Measurements from ENCODE around the gene KRTAP9-8. TPM values are rescaled to one million over a fixed set of nuclear protein-coding genes. Genes with fewer than 3 reads are reported as not detected.

KRTAP9-8 gene
- total and polyA plus RNA-seq, 2 of the 8 experiments (the other 6 are each of a cell fraction or from before 2014, with no cell fraction given), result not detected

- no peak overlapping the region for H2BK12ac ChIP-seq (ENCODE audit: low read depth, low read length)
- H3K4me2 ChIP-seq (ENCODE audit: insufficient read depth in 1 of 2, low read depth in 2 of 2, low read length in 2 of 2), result no peak overlapping the region
- no peaks in the 10 kb centered on the region for H3K36me3 ChIP-seq (ENCODE audit: control insufficient read depth in 2 of 4, insufficient read depth in 4 of 4, low read length in 3 of 4)
- no peak overlapping the region for H3K27ac ChIP-seq (ENCODE audit: low read depth, low read length)
- H4K5ac ChIP-seq (ENCODE audit: insufficient read length, low read depth, low read length), result no peak overlapping the region
- no peak overlapping the region for H3K23ac ChIP-seq (ENCODE audit: insufficient read length)
- H2BK5ac ChIP-seq (ENCODE audit: low read depth, low read length), result no peak overlapping the region
- ChIA-PET CTCF (ENCODE audit: partially characterized antibody) (no interaction called here), POLR2A (ENCODE audit: partially characterized antibody) (no interaction called here)
- H4K91ac ChIP-seq (replicated peaks; ENCODE audit: insufficient read length, low read length), result no peak overlapping the region
- no peak overlapping the region for H2BK15ac ChIP-seq (ENCODE audit: low read length)
- H3K27me3 ChIP-seq (replicated peaks in 1 of 4; ENCODE audit: control insufficient read depth in 3 of 4, extremely low read depth in 1 of 4, insufficient read depth in 3 of 4, low read length in 3 of 4), result no peaks in the 10 kb centered on the region
- no peak overlapping the region for H3K4ac ChIP-seq (replicated peaks; ENCODE audit: insufficient read length, low read depth, low read length)
- H3K9ac ChIP-seq (replicated peaks in 1 of 4; ENCODE audit: extremely low read depth in 1 of 4, low read depth in 3 of 4, low read length in 3 of 4), result no peak overlapping the region
- 93% methylated on average over 3 of the region's 3 CpGs; no CpG with 5 or more reads in 1 of the 2 experiments for WGBS, 2 experiments (ENCODE audit: extremely low coverage in 1 of 2, insufficient coverage in 1 of 2, insufficient read length in 1 of 2, insufficient replicate concordance in 2 of 2, low coverage in 1 of 2, low lambda C conversion rate in 2 of 2, missing lambda C conversion rate in 1 of 2)
- H3K79me1 ChIP-seq (ENCODE audit: low read depth, low read length), result no peaks in the 10 kb centered on the region
- no peak overlapping the region for H3K4me3 ChIP-seq (ENCODE audit: extremely low read depth in 1 of 4, insufficient read depth in 2 of 4, low read depth in 3 of 4, low read length in 4 of 4)
- H4K20me1 ChIP-seq (replicated peaks in 1 of 2; ENCODE audit: control insufficient read depth in 1 of 2, insufficient read depth in 2 of 2, low read length in 2 of 2), result no peaks in the 10 kb centered on the region
- no peak for DNase-seq (ENCODE audit: low read depth in 1 of 2, low spot score in 2 of 2)
- no peak overlapping the region for H4K8ac ChIP-seq (ENCODE audit: extremely low read depth, insufficient read depth, low read length)
- H3K23me2 ChIP-seq (ENCODE audit: low read depth, low read length), result no peaks in the 10 kb centered on the region
- no peaks in the 10 kb centered on the region for H3K9me3 ChIP-seq (ENCODE audit: insufficient read depth in 2 of 2, low read depth in 1 of 2, low read length in 1 of 2)
- H2BK20ac ChIP-seq (ENCODE audit: low read length), result no peak overlapping the region
- H3K4me1 ChIP-seq (replicated peaks in 1 of 4; ENCODE audit: control insufficient read depth in 3 of 4, insufficient read depth in 4 of 4, low read length in 3 of 4), result no peaks in the 10 kb centered on the region
- no peak overlapping the region for H2BK120ac ChIP-seq (replicated peaks; ENCODE audit: low read depth, low read length)
- no peak for FAIRE-seq
- no peak overlapping the region for H2AFZ ChIP-seq (ENCODE audit: low read length)
- no peak overlapping the region for H3K18ac ChIP-seq (ENCODE audit: extremely low read depth, low read length)
- H2AK5ac ChIP-seq (ENCODE audit: low read depth, low read length), result no peak overlapping the region
- H3K56ac ChIP-seq (replicated peaks; ENCODE audit: insufficient read length, low read depth, low read length), result no peak overlapping the region
- no peaks in the 10 kb centered on the region for H3K79me2 ChIP-seq (ENCODE audit: control insufficient read depth in 1 of 2, insufficient read depth in 2 of 2, low read length in 2 of 2)
- no peak overlapping the region for H3K14ac ChIP-seq (ENCODE audit: insufficient read length)
- TF ChIP-seq ASH2L (IDR thresholded peaks at IDR 0.05; ENCODE audit: low read length) (no peak), NANOG (IDR thresholded peaks at IDR 0.05; ENCODE audit: insufficient read depth, low read depth, low read length, poor library complexity, severe bottlenecking) (no peak), MAX (IDR thresholded peaks at IDR 0.05) (no peak), TCF12 (IDR thresholded peaks at IDR 0.05; ENCODE audit: low read depth, low read length) (no peak), SP4 (IDR thresholded peaks at IDR 0.05; ENCODE audit: low read length) (no peak), EP300 (IDR thresholded peaks at IDR 0.05; ENCODE audit: borderline replicate concordance in 1 of 2, low read depth in 2 of 2, low read length in 2 of 2) (no peak), SRF (IDR thresholded peaks at IDR 0.05; ENCODE audit: low read depth, low read length) (no peak), RBBP5 (IDR thresholded peaks at IDR 0.05; ENCODE audit: borderline replicate concordance, low read depth, low read length) (no peak), SAP30 (IDR thresholded peaks at IDR 0.05; ENCODE audit: insufficient read depth, insufficient replicate concordance, low read length) (no peak), BRCA1 (IDR thresholded peaks at IDR 0.05; ENCODE audit: low read depth, low read length) (no peak), RFX5 (IDR thresholded peaks at IDR 0.05; ENCODE audit: borderline replicate concordance, low read depth, low read length) (no peak), KDM1A (IDR thresholded peaks at IDR 0.05; ENCODE audit: borderline replicate concordance, low read length) (no peak), JUND (IDR thresholded peaks at IDR 0.05; ENCODE audit: low read length) (no peak)
Observed at GRCh38 chr17:41278176-41278955, 40.6 kb downstream of the KRTAP9-8 start.

All from H1 (cell line).